HG03108 (cell line): Measurements from ENCODE around the gene SAMM50.
"Not testable (repeated sequence)": the region's sequence is repeated elsewhere in the genome, so short reads cannot be mapped to it uniquely, and the experiment has no call there.

Experiments used
- ATAC-seq: cut with Tn5 transposase; IDR thresholded peaks from one replicate; pipeline ENCODE4 v1.9.1; 2021; ENCODE audit warnings: moderate library complexity; ENCODE audit not compliant: unreplicated experiment

Gene SAMM50

GRCh38 chr22:43999378-43999777 lies 44.1 kb downstream of the SAMM50 start:
- no peak for ATAC-seq

DNA sequence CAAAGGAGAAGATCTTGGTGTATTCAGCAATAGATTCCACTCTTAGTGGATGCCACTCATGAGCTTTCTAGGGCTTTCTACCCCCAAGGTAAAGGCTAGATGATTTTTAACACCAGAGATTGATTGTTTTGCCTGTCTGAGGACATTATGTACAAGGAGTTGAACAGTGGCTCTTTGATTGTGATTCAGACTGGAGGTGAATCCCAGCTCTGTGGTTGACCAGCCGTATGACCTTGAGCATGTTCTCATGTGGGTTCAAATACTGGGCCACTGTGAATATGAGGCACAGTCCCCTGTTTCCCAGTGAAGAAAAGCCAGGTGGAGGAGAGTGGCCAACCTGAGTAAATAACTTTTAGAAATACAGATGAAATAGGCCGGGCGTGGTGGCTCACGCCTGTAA lies 44.9 kb downstream of the SAMM50 start:
- no peak for ATAC-seq

DNA sequence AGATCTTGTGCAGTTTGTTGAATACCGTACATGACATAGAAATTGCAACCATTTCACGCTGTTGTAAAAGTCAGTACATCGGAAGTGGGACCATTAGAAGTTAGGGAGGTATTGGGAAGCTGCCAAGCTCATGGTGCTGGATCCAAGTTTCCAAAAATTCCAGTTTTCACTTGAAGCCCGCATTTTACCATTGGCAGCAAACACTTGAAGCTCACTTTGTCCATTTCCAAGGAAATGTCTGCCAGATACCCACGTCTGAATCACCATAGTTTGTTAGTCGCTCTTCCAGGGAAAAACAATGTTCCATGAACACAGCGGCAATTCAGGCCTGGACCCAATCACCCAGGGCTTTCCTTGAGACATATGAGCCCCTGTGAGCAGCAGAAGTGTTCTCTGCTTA lies 46.3 kb downstream of the SAMM50 start:
- no peak for ATAC-seq

DNA sequence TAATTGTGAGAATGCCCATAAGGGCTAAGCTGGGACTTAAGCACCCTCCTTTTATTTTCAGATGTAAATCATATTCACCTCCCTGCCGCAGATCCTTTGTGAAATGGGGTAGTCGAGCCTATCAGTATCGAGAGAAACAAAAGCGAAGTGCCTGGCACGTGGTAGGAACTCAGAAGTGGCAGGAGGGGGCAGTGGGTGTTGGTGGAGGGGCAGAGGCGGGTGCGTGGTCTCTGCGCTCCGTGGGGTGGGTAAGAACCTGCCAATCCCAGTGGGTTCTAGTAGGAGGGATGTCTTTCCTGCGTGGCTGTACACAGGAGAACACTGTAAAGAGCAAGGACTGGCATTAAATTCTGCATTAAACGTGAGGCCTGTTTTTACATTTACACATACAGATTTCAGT lies 47.1 kb downstream of the SAMM50 start:
- ATAC-seq, result no peak

GRCh38 chr22:44002997-44003396 lies 47.8 kb downstream of the SAMM50 start:
- no peak for ATAC-seq

- no peak for ATAC-seq
Measured at GRCh38 chr22:44003405-44004103, 48.3 kb downstream of the SAMM50 start.

DNA sequence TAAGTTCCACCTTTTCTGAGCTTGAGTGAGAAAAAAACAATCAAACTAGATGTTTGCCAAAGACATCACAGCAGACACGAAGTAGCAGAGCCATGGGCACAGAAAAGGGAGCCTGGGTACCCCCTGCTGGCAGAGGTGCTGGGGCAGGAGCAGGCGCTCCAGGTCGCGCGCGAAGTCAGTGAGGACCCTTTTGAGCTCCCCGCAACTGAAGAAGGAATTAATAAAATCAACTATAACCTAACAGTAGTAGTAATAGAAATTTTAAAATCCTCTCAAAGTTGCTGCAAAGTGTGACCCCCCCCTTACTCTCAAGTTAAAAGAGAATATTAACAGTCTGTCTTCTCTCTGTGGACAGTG lies 48.8 kb downstream of the SAMM50 start:
- no peak for ATAC-seq

DNA sequence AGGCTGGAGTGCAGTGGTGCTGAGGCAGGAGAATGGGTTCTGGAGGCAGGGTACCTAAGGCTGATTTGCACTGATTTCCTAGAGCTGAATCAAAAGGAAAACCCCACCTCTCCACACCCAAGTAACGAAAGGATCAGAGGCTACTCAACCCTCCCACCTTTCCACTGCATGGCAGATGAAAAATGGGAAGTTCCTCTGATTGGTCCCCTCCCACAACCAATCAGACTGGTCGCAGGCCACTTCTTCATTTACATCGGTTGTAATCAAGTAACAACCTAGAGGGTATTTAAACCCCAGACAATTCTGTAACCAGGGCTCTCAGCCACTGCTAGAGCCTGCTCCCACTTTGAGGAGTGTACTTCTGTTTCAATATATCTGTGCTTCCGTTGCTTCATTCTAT lies 50.3 kb downstream of the SAMM50 start:
- ATAC-seq, result no peak

- no peak for ATAC-seq
Measured at GRCh38 chr22:44012162-44012561, 56.9 kb downstream of the SAMM50 start.

DNA sequence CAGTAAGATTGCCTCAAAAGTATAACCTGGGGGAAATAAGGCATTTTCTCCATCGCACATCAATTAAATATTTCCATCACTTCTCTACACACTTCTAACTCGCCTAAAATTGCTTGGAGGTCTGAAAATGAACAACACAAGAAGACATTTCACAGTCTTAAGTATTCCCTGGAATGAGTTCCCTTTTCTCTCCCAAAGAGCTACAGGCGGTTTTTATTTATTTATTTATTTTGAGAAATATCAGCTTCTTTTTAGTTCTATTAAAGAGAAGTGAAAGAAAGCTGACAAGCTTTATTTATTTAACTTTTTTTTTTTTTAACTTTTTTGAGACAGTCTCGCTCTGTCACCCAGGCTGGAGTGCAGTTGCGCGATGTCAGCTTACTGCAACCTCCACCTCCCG lies 57.3 kb downstream of the SAMM50 start:
- no peak for ATAC-seq

DNA sequence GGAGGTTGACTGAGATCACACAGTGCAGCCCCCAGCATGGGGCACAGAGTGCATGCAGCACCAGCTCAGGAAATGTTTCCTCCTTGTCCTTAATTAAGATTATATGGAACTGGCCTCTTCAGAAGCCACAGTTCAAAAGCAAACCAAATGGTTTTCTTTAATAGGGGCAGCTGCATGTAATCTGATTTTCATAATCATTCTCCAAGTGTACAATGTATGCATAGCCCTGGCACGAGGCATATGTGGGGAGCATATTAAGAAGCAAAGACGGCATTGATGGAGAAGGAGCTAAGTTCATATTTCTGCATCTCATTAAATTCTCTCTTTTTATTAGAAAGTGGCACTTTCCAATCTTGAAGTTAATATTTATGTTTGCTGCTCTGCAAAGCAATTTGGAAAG lies 59.0 kb downstream of the SAMM50 start:
- no peak for ATAC-seq

- not testable (repeated sequence) for ATAC-seq
Measured at GRCh38 chr22:44016586-44016985, 61.3 kb downstream of the SAMM50 start.

GRCh38 chr22:44018594-44018993 lies 63.4 kb downstream of the SAMM50 start:
- no peak for ATAC-seq

DNA sequence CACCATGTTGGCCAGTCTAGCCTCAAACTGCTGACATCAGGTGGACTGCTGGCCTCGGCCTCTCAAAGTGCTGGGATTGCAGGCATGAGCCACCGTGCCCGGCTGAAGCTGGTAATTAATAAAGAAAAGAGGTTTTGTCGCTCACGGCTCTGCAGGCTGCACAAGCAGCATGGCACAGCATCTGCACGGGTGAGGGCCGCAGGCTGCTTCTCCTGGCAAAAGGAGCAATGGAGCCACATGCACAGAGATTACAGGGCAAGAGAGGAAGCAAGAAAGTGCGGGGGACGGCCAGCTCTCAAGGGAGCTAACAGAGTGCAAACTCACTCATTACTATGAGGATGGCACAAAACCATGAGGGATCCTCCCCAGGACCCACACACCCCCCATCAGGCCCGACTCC lies 64.2 kb downstream of the SAMM50 start:
- ATAC-seq, result no peak

DNA sequence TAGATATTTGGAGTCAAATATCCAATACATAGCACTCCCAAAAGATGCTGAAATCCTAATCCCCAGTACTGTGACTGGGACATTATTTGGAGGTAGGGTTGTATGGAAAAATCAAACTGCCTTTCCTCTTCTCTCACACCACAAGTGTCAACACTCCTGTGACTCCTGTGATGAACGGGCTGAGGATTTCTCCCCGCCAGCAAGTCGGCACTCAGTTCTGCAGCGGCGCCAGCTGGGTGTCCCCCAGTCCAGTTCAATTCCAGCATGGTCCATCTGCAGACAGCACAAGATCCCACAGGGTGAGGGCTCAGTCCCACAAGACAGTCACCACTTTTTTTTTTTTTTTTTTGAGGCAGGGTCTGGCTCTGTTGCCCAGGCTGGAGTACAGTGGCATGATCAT lies 64.6 kb downstream of the SAMM50 start:
- ATAC-seq, result no peak

GRCh38 chr22:44020981-44021380 lies 65.7 kb downstream of the SAMM50 start:
- ATAC-seq, result no peak

GRCh38 chr22:44023404-44024287 lies 68.4 kb downstream of the SAMM50 start:
- no peak for ATAC-seq

DNA sequence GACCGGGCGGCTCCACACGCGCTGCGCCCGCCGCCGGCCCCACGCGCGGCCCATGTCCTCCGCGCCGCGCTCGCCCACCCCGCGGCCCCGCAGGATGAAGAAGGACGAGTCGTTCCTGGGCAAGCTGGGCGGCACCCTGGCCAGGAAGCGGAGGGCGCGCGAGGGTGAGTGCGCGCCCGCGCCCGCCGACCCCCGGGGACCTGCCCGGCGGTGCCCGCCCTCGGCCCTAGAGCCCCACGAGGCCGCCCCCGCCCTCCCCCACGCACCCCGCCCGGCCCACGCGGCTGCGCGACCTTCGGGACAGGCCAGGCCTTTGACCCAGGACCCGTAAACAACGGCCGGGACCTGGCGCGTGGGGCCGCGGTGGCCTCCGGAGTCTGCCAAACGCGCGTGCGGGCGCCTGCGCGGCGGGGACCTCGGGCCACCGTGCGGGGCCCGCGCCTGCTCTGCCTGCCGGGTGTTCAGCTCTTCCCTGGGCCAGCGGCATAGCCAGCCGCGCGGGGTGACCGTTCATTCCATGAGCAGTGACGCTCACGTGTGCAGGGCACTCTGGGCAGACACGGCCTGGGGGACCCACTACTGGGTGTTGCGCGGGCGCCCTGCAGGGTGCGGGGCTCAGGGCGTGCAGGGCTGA lies 69.2 kb downstream of the SAMM50 start, which contains the start of gene PARVB:
TSS of gene PARVB (plus strand) at position 15 of the 634 bp plus-strand sequence. CDS start at position 53, 38 bp downstream.
- ATAC-seq, result no peak

DNA sequence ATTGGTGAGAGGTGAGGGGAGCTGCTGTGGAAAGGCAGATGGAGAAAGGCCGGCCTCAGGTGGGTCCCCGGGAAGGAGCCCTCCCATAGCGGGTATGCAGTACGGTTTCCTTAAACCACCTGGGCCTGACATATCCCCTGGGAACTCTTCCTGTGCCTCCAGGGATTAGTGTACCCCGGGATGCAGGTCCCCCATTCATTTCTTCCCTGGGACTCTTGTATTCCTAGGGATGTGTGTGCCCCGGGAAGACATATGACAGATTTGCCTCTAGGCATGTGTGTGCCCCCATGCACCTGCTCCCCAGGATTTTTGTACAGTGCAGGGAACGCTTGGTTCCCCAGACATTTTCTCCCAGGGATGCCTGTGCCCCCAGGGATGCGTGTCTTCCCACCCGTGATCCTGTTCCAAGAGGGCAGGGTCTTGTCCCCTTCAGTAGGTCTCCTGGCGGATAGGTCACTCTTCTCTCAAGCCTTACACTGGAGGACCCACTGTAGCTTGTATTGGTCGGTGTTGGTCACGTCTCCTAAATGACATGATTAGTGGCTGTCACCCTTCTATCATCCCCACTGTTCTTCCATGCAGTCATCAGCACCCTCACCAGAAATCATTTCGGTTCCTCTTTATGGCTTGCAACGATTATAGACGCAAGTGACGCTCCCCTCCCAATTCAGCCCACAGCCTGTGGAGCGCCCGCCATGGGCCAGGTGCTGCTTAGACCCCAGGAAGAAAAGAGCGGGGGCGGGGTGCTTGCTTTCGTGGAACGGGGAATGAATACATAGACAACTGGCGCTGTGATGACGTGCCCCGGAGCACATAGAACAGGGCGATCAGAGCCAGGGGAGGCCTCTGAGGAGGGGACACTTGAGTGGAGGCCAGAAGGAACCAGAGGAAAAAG lies 70.2 kb downstream of the SAMM50 start:
- ATAC-seq, result peak; percentile 47

DNA sequence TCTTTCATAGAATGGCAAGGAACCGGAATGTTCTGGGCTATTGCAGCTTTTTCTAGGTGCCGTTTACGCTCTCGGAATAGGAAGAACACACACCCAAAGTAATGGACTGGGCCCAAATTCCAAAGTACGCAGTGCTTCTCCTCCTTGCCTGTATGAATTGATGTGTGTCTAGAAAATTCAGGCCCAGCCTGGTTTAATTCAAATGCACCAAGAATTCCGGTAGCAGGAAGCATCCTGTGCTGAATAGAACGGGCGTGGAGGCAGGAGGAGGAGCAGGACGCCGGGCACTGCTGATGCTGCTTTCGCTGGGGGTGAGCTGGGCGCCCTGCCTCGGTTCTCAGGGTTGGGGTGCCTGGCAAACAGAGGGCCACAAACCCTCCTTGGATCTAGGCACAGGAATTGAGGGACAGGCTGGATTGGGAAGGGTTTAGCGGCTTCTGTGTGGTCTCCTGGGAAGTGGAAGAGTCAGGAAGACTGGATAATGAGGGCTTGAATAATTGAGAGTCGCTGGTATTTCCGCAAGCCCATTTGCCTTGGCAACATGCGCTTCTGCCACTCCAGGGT lies 70.9 kb downstream of the SAMM50 start:
- no peak for ATAC-seq
